Gastroesophageal sphincter (tissue), 3 donors: ENCODE measurements around the gene SPINK8.
"Not testable (repeated sequence)": the region's sequence is repeated elsewhere in the genome, so short reads cannot be mapped to it uniquely, and the experiment has no call there.

Experiments used
- CTCF ChIP-seq, 4 experiments: fragments of 200-600 bp in 2 of 4; fragments of 450-650 bp in 2 of 4; sonication (generic) in 1 of 4; IDR thresholded peaks; one replicate each; pipeline ENCODE4 v1.5.1; 2017 to 2019; ENCODE audit warnings: antibody characterized with exemption in 4 of 4, mild to moderate bottlenecking in 2 of 4, moderate library complexity in 2 of 4
- EP300 ChIP-seq: sonication (generic); formaldehyde crosslinking; IDR thresholded peaks from one replicate; pipeline ENCODE4 v1.6.1; 2017; ENCODE audit warnings: antibody characterized with exemption, mild to moderate bottlenecking
- POLR2A ChIP-seq, 2 donors: fragments of 450-650 bp; IDR thresholded peaks; one replicate each; pipeline ENCODE4 v1.6.1; 2017; ENCODE audit warnings: antibody characterized with exemption in 2 of 2, mild to moderate bottlenecking in 2 of 2, moderate library complexity in 1 of 2
- POLR2AphosphoS5 ChIP-seq: sonication (generic); formaldehyde crosslinking; IDR thresholded peaks from one replicate; pipeline ENCODE4 v1.6.1; 2017; ENCODE audit warnings: antibody characterized with exemption

- TF ChIP-seq CTCF (IDR thresholded peaks at IDR 0.05); POLR2AphosphoS5; POLR2A (IDR thresholded peaks at IDR 0.05); EP300: not testable (repeated sequence)
Measured at GRCh38 chr3:48333346-48334245, at the start of gene SPINK8.
